Panc1 (cell line): ENCODE results near the gene CHKB.

Experiments used
- CTCF ChIP-seq: fragments of 450-650 bp; IDR thresholded peaks from 2 replicates; pipeline ENCODE4 v1.5.1; 2017; ENCODE audit warnings: mild to moderate bottlenecking
- POLR2AphosphoS5 ChIP-seq: IDR thresholded peaks from 2 replicates; pipeline ENCODE4 v1.6.1; 2012; ENCODE audit warnings: mild to moderate bottlenecking, low read depth, low read length, moderate library complexity
- REST ChIP-seq, 2 experiments: IDR thresholded peaks; 2 replicates each; pipeline ENCODE4 v1.6.1; 2011 to 2012; ENCODE audit warnings: low read depth in 2 of 2, control low read depth in 1 of 2, low read length in 1 of 2, mild to moderate bottlenecking in 1 of 2, moderate library complexity in 1 of 2; ENCODE audit not compliant: insufficient read depth in 1 of 2
- SIN3A ChIP-seq: IDR thresholded peaks from 2 replicates; pipeline ENCODE4 v1.6.1; 2012; ENCODE audit warnings: low read depth, mild to moderate bottlenecking, low read length, moderate library complexity, borderline replicate concordance; ENCODE audit not compliant: insufficient read depth
- TCF7L2 ChIP-seq: IDR thresholded peaks from 2 replicates; pipeline ENCODE4 v1.6.1; 2011; ENCODE audit warnings: mild to moderate bottlenecking, low read depth, low read length, inconsistent platforms

DNA sequence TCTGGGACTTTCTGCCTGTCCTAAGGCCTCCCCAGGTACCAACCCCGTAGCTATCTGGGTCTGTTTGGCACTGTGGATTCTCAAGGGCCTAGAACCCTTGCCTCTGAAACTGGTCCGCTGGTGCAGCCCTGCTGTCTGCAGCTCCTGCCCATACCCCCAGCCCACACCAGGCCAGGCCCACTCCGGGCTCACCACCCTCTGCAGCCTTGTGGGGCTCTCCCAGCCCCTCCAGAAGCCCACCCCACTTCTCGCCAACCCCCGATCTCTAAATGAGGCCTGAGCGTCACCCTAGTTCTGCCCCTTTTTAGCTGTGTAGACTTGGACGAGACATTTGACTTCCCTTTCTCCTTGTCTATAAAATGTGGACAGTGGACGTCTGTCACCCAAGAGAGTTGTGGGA is 32.3 kb downstream of the CHKB start:
- no peak for TF ChIP-seq CTCF
- TF ChIP-seq REST (IDR thresholded peaks at IDR 0.05; ENCODE audit: insufficient read depth in 1 of 2, low read depth in 2 of 2, low read length in 1 of 2) = no peak
- no peak for TF ChIP-seq TCF7L2
- TF ChIP-seq SIN3A = no peak
- TF ChIP-seq POLR2AphosphoS5 = no peak
